KG1 (cell line): ENCODE measurements around the gene ATP6V1C2.

ENCODE experiments used
- DNase-seq: peaks from one replicate; lab custom pipeline; 2025; lab: John Stamatoyannopoulos, UW

Gene ATP6V1C2, protein sequence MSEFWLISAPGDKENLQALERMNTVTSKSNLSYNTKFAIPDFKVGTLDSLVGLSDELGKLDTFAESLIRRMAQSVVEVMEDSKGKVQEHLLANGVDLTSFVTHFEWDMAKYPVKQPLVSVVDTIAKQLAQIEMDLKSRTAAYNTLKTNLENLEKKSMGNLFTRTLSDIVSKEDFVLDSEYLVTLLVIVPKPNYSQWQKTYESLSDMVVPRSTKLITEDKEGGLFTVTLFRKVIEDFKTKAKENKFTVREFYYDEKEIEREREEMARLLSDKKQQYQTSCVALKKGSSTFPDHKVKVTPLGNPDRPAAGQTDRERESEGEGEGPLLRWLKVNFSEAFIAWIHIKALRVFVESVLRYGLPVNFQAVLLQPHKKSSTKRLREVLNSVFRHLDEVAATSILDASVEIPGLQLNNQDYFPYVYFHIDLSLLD

DNA sequence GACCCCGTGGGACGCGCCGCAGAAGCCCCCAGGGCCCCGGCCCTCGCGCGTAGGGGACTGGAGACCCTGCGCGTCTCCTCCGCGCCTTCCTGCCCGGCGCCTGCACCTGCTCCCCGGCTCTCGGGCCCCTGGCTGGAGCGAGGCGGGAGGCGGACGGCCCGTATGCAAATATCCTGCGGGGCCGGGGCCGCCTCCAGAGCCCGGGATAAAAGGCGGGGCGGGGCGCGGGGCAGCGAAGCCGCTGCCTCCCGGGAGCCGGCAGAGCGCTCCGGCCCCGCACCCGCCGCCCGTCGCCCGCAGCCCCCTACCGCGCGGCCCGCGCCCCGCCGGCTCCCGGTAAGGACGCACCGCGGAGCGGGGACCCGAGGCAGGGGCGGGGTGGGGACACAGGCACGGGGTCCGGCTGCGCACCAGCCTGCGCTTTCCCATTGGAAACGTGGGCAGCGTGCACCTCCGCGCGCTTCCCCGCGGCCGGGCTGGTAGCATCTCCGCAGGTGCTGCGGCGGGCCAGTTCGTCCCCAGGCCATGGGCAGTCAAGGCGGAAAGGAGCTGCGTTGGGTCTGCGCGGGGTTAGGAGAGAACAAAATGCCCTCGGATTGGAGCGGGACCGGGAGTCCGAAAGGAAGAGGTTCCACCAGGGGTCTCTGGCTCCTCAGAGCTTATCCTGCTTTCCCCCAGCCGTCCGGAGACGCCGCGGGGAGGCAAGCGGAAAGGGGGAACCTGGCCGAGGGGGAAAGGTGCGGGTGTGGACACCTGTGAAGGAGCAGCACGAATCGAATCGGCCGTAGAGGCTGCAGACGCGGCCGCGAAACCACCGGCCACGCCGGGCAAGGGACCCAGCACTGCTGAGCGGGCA, at the start of gene ATP6V1C2:
Gene ATP6V1C2, plus strand, starts transcription at position 235 of the 856 bp plus-strand sequence. CDS start 1,220 bp downstream, outside the sequence.
- DNase-seq = no peak

DNA sequence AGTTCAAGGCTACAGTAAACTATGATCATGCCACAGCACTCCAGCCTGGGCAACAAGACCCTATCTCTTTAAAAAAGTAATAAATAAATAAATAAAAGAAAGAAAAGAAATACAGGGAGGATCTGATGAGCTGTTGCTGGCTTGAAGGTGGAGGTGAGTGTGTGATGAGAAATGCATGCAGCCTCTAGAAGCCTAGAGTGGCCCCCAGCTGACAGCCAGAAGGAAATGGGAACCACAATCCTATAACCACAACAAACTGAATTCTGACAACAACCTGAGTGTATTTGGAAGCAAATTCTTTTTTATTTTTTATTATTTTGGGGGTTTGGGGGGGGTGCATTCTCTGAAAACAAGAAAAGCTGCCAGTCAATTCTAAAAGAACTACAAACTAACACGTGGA, 46.3 kb upstream of the ATP6V1C2 start:
- DNase-seq = no peak

DNA sequence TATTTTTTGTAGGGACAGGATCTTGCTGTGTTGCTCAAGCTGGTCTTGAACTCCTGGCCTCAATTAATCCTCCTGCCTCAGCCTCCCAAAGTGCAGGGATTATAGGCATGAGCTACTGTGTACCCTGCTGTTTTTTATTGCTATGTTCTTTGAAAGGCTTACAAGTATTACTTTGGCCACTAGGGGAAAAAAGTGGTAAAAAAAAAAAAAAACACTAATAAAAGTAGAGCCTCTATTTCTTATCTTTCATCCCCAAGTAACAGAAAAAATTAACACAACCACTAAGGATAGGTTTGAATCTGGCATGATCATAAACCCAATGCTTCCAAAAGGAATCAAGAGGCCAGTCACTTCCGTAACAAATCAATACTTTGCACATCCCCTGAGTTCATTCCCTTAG, 43.2 kb upstream of the ATP6V1C2 start:
- DNase-seq = no peak

DNA sequence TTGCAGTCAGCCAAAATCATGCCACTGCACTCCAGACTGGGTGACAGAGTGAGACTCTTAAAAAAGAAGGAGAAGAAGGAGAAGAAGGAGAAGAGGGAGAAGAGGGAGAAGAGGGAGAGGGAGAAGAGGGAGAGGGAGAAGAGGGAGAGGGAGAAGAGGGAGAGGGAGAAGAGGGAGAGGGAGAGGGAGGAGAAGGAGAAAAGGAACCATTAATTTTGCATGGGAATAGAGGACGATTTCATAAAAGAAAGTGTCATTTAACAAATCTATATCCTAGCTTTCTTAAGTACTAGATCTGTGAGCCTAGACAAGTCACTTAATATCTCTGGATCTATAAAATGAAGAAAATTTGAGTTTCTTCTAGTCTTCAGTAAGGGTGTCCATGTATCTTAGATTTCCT, 41.2 kb upstream of the ATP6V1C2 start:
- no peak for DNase-seq

DNA sequence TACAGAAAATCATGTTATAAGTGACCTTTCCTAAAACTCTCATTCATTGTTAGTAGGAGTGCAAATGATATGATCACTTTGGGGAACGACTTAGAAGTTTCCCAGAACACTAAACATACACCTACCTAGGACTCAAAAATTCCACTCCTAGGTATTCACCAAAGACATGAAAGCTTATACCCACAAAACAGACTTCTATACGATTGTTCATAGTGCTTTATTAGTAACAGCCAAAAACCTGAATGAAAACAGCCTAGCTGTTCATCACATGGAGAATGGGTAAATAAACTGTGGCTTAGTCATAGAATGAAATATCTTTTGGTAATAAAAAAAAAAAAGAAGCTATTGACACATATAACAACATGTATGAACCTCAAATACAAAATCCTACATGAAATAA, 40.5 kb upstream of the ATP6V1C2 start:
- no peak for DNase-seq

DNA sequence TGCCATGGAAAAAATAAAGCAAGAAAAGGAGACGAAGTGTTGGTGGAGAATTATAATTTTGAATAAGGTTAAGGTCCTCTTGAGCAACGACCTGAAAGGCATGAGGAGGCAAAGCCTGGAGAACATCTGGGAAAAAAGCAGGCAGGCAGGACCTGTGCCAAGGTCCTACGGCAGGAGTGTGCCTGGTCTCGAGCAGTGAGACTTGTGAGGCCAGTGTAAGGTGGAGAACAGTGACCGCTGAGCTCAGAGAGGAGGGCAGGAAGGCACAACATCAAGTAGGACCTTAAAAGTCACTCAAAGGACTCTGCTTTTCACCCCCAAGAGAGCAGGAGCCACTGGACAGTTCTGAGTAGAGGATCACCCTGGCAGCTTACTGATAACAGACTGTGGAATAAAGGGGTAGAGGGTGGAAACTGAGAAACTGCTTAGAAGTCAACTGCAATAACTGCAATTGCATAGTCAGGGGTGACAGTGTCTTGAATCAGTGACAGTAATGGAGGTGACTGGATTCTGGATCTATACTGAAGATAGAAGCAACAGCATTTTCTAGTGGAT, 35.2 kb upstream of the ATP6V1C2 start:
- no peak for DNase-seq

DNA sequence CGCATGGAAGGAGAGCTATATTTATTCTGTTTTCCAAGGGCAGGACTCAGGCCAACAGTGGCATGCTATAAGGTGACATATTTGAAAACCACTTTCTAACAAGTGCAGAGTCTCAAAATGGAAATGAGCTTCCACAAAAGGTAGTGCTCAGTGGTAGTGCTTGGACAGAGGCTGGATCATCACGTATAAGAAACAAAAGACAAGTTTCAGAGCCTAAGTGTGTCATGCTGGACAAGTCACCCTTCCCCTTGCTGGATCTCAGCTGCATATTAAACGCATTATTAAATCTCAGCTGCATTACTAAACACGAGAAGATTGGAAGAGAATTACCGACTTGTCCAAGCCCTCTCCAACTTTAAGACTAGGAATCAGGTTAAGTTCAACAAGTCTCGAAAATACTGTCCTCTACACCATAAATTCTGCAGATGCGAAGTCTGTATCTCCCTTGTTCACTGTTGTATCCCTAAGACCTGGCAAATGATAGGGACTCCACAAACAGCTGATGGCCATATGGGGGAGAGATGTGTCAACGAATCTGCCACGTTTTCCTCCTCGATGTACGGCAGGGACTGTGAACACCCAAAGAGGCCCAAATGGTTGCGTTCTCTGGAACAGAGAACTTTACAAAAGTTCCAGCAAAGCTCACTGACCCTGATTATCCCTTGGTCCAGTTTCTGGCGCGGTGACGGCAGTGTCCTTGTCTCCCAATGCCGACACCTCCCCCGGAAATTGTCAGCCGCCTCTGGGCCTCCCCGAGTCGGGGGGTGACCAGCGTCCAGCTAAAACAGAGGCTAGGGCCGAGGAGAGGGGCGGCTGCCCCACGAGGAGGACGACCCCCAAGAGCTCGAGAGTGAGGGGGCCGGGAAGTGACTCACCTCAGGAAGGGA, 32.3 kb upstream of the ATP6V1C2 start:
- no peak for DNase-seq

DNA sequence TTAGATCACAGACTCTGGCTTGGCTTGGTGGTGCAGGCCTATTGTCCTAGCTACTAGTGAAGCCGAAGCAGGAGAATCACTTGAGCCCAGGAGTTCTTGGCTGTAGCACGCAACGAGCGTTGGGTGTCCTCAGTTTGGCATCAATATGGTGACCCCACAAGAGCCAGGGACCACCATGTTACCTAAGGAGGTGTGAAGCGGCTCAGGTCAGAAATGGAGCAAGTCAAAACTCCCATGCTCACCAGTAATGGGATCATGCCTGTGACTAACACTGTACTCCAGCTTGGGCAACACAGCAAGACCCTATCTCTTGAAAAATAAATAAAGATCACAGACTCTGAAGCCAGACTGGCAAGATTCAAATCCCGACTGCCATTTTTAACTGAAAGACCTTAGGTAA, 29.9 kb upstream of the ATP6V1C2 start:
- DNase-seq = no peak

DNA sequence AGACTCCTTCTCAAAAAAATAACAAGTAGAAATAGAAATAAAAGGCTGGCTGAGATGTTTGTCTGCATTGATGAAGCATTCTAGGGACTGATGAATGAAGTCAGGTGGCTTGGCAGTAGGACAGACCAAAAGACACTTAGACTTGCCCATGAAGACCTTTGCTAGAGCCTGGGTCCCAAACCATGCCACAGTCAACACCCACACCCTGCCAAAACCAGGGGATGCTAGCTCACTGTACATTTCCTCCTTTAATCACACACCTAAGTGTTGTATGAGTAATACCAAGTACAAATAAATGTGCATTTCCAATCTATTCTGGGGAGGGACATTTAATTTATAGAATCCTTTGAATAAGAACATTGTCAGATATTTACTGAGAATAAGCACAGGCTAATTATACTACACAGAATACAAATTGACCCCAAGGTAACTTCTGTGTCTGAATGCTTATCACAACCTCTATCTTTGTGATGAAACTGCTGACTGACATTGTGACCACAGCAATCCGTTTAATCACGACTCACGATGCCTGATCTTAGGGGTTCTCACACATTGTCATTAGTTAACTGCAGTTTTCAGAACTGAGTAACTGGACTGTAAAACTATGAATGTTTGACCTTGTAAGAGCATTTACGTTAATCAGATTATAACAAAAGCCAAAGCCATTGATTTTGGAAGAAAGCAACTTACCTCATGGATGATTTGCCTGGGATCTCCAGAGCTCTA, 21.2 kb upstream of the ATP6V1C2 start:
- DNase-seq = no peak

DNA sequence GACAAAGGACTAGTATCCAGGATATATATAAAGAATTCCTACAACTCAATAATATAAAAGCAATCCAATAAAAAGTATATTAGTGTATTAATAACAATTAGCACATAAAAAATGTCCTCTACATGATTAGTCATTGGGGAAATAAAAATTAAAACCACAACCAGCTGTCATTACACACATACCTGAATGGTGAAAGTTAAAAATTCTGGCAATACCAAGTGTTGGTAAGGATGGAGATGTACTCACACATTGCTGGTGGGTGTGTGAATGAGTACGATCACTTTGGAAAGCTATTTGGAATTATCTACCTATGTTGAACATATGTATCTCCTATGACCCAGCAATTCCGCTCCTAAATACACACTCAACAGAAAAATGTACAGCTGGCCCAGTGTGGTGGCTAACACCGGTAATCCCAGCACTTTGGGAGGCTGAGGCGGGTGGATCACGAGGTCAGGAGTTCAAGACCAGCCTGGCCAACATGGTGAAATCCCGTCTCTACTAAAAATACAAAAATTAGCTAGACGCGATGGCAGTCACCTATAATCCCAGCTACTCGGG, 17.3 kb upstream of the ATP6V1C2 start:
- no peak for DNase-seq

DNA sequence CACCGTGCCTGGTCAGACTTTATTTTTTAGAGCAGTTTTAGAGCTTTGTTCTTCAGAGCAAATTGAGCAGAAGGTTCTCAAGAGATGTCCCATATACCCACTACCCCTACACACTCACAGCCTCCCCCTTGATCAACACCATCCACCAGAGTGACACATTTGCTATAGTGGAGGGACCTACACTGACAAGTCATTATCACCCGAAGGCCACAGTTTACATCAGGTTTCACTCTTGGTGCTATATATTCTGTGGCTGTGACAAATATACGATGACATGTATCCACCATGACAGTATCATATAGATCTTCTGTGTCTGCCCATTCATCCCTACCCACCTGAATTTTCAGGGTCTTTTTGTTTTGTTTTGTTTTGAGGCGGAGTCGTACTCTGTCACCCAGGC, 15.4 kb upstream of the ATP6V1C2 start:
- DNase-seq = no peak

DNA sequence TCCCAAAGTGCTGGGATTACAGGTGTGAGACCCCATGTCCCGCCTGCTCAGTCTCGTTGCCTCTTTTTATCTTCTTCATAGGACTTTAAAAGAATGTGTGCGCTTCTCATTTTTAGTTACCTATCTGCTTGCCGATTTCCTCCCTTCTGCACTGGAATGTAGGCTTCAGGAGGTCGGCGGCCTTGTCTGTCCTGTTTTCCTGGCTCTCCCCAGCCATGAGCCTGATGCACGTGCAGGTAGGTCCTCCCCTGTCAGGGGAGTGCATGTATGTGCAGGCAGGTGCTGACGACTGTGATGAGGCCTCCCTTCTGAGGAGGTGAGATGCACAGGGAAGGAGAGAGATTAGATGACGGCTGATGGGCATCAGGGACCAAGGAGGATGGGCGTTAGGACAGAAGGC, 13.6 kb upstream of the ATP6V1C2 start:
- no peak for DNase-seq

DNA sequence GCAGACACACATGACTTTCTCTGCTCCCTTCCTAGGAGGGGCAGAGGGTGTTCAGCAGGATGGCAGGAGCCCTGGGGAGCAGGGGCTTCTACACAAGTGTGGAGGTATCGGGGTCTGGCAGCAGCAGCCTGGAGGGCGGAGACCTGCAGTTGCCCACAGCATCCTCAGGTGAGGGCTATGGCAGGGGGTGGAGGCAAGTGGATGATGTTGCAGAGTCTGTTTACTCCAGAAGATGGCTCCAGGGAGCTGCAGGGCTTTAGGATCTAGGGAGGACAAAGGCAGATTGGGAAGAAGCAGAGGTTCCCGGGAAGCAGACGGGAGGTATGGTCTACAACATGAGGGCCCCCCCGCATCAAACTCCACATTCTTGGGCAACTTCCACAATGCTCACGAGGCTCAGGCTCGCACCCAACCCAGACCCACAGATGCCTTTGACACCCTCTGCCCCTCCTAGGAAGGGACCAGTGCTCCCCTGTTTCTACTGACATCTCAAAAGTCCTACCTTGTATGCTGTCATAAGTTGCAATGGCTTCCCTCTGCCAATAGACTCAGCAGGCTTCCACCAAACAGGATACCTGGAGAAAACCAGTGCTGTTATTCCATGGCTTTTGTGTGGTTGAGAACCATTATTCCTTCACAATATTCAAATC, 12.0 kb upstream of the ATP6V1C2 start:
- no peak for DNase-seq

DNA sequence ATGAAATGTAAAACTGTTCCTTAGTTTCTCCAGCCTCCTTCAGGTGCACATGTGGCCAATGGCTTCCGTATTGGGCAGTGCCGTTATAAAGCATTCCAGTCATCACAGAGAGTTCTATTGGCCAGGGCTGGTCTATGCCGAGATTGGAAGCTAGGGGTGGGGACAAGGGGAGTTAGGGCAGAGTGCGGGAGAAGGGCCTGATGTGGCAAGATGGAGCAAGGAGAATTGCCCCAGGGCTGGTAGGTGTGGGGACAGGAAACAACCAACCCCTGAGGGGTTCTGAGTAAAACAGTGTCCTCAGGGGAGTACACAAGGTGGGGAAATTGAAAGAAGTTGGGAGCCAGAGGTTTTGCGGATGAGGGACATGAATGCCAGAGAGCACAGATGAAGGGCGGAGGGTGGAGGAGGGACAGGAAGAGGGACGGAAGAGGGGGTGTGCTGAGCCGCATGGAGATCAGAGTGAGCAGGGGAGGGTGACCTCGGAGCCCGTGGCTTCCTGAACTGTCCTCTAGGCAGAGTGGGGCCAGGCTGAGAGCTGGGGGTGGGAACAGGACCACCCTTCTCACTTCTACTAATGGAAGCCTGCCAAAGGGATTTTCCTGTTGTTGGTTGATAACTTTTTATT, 9.1 kb upstream of the ATP6V1C2 start:
- no peak for DNase-seq

DNA sequence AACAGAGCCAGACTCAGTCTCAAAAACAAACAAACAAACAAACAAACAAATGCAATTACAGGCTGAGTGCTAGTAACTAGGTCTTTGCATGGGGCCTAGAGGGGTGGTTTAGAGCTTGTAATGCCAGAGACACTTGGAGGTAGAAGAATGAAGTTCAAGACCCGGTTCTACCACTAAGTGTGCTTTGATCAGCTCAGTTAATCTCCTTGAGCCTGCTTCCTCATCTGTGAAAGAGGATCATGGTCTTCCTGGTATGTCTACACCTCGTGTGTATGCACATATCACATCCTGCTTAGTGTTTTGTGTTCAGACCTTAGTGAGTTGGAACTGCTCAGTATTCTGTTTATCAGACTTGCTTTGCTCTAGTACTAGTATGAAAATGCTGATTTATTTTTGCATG, 4.8 kb upstream of the ATP6V1C2 start:
- no peak for DNase-seq

DNA sequence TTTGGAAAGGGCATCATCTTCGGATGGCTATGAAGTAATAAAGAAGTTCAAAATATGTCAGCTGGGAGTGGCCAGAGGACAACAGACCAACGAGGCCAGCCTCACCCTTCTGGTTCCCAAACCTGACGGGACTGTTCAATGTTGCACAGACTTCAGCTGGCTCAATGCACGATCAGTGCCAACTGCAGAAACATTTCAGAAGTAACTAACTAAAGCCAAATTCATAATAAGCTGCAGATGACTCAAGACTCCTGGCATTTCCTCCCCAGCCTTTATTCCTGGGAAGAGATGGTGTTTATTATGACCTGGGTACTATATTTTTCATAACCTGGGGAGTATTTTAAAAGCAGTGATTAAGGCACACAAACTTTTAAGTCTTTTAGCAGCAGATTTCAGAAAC, 3.8 kb upstream of the ATP6V1C2 start:
- no peak for DNase-seq

DNA sequence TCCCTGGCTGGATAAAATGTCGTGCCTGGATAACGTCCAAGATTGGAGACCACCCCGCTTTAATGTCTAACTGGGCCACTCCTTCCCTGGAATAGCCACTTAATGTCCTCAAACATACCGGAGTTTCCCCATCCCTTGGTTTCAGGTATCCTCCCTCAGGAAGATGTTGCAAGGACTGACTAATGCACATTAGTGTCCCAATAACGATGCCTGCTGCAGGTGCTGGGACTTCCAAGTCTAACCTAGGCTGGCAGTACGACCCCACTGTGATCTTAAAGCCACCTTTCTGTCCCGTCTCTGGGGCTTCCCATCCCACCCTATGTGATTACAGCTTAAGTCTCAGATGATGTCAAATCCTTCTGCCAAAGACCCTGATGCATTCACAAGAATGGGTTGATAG, 1.1 kb upstream of the ATP6V1C2 start:
- no peak for DNase-seq

DNA sequence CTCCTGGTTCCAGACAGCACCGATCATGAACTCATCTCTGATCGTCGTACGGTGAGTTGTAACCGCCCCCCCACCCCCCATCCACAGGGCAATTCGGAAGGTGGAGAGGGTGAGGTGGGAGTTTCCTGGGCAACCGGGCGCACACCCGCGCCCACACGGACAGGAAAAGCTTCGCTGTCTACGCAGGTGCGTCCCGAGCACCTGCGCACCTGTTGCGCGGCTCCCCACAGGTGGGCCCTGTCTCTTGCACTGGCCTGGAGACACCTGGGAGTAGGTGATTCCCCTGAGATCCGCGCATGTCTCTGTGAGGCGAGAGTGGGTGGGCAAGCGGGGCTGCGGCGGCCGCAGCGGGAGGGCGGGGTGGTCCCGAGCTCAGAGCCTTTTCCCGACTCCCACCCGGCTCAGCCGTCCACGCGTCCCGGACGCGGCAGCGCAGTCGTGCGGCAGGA, 459 bp upstream of the ATP6V1C2 start:
- DNase-seq = no peak

DNA sequence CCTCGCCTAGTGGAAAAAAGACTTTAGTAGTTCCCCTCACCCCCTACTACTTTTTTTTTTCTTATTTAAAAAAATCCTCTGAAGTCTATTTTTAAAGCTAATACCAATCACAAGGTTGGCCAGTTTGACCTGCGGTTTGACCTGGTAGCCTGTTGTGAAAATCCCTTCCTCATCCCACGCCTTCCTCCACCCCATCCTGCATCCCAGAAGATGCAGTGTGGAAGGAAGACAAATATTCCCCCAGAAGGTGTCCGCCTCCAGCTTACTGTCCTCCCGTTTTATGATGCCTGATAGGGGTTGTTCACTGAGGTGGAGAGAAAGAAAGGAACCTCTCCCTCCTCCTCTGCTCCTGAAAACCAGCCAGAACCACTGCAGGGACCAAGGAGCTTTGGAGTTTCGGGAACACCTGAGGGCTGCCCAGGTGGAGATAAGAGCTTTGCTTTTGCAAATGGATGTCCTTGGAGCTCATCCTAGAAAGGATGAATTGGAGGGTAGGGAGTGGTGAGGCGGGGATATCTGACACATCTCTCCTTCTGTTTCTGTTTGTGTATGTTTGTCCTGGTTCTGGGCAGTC, 909 bp downstream of the ATP6V1C2 start:
- no peak for DNase-seq
